Stimulated activated CD4-positive, alpha-beta T cell treated with anti-CD3 and anti-CD28 coated beads, Interleukin-12 subunit alpha, Interleukin-12 subunit beta, amount 100 ng/mL, for 24 hours (primary cell): Measurements from ENCODE around the gene PIK3C2G.

Source experiments
- DNase-seq, 2 experiments: peaks; one replicate each; pipeline ENCODE4 v3.0.0-alpha.2; 2020; ENCODE audit warnings: low read depth in 2 of 2

PIK3C2G gene

DNA sequence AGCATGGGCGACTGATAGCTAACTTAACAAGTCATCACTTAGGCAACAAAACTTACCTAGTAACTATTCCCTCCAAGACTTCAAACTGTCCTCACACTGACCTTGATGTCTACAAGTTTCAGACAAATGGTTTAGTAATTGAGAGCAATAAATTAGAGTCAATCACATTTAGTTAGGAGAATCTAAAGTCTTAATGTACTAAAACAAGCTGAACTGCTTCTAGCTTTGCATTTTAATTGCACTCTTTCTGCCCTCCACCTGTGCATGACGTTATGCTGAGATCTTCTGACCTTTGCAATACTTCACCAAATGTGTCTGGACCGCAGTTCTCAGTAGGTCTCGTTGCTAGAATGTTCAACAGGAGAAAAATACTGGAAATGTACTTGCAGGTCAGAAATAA lies 158.0 kb downstream of the PIK3C2G start:
- DNase-seq = no peak

DNA sequence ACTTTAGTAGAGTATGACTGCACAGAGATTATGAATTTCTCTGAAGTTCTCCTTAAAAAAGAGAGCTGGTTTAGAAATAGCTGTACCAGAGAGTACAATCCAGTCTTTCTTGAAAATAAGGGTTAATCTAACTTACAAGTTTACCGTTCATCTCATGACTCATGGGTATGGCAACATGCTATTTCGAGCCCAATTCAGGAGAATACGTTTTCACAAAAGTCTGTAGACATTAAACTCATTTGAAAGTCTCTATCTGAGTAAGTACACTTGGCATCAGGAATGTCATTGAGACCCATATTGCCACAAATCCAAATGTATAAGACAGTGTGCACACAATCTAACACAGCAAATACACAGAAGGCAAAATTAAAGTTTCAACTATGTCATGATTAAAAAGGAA lies 160.5 kb downstream of the PIK3C2G start:
- no peak for DNase-seq

DNA sequence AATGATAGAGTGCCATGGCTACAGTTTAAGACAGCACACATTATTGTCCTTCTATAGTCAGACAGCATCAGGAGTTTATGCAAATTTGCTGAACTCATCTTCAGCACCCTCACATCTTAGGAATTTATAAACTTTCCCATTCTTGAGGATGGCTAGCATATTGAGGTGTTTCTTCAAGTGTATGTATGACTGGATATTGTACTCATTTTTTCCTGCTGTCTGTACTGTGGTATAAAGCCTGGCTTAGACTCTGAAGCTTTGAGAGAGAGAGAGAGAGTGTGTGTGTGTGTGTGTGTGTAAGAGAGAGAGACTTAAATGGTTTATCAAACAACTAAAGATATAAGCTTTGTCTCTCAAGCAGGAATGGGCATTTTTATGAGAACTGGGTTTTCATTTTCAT lies 161.6 kb downstream of the PIK3C2G start:
- no peak for DNase-seq

DNA sequence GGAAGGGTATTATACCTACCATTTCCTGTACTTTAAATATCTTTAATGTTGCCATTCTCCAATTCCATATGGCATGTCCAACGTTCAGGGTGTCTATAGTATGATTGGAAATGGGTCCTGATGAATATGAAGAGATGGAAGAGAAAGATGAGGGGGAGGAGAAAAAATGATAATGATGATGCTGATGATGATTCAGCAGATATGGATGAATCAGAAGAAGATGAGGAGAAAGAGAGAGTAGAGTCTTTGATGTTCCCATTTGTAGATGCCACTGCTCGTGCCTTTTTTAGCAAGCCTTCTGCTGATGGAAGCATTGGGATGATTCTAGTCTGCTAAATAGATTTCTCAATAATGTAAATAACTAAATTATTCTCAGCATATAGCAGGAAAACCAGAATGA lies 163.5 kb downstream of the PIK3C2G start:
- DNase-seq = no peak

DNA sequence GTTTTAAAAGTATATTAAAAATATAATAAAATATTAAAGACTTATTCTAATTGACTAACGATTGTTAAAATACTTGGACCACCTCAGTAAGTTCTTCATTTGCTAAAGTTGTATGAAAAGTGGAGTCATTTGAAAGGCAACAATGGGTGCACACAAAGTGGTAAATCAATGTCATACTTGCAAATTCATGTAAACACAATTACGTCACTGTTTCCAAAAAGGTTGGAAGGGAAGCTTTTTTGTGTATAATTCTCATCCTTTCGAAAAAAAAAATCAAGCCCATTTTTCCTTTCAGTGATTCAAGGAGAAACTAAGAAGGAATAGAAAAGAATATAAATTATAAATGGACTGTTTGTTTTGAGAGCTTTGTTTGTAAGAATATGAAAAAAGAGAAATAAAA lies 166.2 kb downstream of the PIK3C2G start:
- DNase-seq = no peak

DNA sequence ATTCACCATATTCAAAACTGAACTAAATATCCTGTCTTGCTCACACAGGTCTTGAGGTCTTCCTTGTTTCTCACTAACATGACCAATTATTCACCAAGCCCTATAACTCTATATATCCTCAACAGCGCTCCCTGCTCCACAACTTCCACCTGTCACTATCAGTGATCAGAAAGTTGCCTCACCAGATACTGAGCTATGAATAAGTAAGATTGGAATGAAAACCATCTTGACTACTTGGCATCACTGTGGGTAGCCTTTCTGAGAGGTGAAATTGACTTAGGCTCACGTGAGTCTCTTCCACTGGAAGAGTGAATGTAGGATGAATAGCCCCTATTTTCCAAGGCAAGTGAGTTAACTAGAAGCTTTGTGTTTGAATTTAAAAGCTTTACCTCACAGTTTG lies 167.1 kb downstream of the PIK3C2G start:
- DNase-seq = no peak

DNA sequence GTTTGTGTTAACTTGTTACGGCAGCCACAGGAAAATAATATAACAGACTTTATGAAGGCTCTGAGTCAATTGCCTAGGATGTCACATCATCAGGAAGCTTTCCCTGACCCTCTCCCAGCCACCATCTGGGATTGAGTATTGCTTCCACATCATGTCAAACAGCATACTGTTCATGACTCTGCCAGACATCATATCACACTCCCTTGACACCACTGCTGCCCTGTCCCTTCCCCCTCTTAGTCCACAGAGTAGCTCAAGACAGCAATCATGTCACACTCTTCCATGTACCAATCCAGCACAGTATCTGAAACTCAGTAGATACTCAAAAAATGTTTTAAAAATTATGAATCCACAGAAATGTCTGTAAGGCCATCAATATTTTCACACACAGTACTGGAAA lies 168.0 kb downstream of the PIK3C2G start:
- no peak for DNase-seq

DNA sequence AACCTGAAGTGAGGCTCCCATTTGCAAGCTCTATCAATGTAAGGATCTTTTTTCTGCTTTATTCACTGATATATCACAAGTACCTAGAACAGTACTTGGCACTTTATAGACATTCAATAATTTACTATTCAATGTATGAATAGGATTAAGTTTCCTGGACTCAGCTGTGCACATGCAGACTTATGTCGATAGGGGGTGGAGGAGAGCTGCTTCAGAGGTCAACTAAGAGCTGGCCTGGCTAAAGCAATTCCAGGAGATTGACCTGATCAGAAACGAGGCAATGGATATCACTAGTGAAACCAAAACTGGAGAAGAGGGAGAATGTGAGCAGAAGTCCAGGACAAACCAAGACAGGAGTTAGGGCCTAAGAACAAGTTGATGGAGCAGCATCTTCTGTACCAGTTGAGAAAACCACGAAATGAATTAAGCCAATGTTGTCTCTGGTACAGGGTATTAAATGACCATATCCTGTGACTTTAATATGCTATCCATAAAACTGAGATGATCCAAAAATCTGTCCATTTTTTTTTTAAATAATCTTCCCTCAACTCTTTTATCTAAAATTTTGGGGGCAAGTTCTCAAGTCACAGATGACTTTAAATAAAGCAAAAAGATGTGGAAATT lies 169.2 kb downstream of the PIK3C2G start:
- no peak for DNase-seq

DNA sequence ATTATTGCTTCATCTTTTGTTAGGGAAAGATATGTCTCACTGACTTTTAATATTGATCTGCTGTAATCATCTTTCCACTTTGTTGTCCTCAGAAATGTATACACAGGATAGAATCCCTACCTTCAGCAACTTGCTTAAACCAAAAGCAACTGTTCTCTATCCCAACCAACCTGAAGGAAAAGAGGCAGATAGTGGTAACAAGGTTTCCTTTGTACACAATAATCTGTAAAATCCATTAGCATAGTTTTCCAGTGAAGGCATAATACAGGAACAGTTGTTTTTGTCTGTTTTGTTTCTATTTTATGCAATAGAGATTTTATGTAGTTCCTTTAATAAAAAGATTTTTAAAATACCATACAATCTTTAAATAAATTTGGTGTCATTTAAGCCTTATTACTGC lies 170.5 kb downstream of the PIK3C2G start:
- no peak for DNase-seq

DNA sequence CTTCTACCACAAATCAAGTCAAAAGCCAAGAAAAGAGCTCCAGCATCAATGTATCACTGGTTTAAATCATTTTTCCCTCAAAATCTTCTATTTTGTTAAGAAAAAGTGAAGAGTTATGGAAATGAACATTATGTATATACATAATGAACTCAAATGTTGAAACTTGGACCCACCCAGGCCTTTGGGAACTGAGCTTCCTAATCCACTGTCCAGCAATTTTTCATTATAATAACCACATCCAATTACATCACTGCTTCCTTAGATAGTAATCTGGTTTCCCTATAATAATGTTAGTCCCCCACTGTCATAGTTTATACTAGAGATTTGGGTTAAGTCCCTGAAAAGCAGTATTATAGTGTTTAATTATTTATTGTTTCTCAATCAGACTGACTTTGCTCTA lies 170.9 kb downstream of the PIK3C2G start:
- no peak for DNase-seq

DNA sequence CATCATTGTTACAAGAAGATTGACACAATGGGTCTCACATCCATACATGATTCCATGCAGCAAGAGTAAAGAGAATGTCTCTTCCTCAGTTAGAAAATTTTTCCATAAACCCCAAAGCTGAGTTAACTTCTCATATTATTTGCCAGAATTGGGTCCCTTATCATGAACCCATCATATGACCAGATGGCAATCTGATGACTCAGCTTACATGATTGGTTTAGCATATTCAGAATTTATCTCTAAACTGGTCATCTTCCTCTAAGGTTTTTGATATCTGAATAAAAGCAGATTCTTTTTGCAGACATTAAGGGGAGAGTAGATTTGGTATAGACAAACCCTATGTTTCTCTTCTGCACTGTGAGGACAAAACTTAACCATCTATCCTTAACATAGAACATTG lies 174.9 kb downstream of the PIK3C2G start:
- no peak for DNase-seq

DNA sequence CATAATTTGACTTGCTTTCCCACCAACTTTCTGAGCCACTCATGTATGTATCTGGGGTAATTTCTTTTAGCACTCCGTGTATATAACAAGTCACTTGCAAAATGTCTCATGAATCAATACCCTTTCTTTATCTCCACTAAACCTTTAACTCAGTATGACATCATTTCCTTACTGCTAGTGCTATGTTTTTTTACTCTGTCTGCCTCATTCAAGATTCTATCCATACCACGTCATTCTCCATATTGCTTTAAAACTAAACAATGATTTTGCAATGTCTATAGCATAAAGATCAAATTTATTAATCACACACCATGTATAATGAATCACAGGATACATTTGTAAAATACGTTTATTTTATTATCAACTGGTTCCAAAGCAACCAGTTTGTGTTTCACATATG lies 178.2 kb downstream of the PIK3C2G start:
- no peak for DNase-seq

DNA sequence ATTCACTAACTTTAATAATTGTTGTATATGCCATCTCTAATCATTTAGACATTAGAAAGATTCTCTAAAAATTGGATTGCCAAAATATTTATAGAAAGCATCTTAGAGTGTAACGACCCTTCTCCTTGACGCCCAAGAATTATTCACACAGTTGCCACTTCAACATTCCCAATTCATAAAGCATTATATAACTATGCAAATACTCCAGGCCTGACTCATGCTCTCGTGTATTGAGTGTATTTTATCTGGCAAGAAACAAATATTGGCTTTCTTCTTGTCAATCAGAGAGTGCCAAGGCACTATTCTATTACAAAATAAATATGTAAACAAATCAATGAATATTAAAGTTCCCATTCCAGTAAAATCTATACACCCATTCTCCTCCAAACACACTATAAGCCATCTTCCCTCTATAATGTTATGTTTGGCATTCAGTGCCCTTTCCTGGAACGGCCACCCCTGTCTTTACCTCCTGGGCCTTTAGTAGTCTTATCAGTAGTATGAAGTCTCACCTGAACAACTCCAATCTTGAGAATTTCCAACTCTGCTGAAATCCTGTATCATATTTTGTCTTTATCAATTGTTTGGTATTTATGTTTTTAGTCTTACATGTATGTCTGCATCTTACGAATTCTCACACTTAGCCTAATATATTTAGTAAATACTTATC lies 182.6 kb downstream of the PIK3C2G start:
- no peak for DNase-seq

DNA sequence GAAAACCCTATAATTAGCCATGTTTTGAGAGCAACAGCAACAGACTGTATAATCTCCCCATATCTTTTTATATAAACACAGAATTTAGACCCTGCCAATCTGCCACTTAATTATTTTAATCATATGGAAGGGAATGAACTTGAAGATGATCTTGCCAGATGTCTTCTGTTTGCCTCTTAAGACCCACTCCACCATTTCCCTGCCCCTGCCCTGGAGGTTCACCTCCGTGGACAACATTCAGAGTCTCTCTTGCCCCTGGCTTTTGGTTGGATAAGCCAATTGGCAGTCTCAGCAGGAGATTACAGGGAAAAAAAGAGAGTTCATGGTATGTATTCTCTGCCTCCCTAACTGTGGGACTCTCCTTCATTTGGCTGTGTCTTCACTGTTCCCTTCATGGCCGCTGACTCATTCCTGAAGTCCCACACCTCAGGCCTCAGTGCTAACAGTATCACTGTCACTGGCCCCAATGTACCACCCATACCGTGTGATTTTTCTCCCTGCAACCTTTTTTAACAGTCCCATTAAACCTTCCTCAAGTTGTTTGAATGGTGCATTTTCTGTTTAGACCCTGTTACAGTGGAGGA lies 184.8 kb downstream of the PIK3C2G start:
- DNase-seq = no peak

DNA sequence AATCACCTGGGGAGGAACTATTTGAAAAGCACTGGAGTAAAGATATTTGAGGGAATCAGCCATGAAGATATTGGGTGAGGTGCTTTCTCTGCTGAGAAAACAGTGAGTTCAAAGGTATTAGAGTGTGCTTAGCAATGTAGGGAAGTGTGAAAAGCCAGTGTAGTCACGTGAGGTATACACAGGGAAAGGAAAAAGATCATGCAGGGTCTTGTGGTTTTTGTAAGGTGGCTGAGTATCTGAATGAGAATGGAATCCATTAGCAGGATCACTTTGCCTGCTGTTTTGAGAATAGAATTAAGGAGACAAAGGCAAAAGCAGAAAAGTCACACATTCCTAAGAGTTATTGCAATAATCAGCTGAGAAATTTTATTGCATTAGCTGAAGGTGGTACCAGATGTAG lies 193.0 kb downstream of the PIK3C2G start:
- DNase-seq = no peak

DNA sequence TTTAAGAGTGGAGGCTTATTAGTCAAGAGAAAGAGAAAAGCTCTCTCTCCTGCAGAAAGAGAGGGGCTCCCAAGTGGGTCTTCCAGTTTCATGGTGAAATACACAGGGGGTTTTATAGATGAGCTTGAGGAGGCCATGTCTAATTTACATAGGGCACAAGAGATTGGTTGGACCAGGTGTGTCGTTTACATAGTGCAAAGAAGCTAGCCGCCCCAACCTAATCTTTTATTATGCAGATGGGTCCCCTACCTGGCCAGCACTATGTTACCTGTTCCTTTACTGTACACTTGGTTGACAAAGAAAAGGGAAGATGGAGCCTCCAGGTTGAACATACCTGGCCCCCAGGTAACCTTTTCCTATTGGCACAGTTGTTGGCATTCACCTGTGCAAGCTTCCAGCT lies 195.0 kb downstream of the PIK3C2G start:
- no peak for DNase-seq

DNA sequence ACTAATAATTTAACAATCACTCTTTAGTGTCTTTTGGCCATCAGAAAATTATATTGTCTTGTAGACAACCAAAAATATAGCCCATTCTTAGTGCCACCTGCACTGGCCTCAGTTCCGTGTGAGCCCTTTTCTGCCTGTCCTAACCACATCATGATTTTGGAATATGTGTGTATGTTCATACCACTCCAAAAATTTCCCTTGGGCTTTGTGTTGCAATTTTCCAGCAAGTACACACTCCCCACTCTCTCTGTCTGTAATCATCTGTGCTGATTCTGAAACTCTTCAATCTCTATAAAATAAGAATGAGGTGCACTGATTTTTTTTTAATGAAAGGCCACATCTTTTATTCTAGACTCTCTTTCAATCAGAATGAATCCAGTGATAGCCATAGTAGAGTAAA lies 196.0 kb downstream of the PIK3C2G start:
- no peak for DNase-seq

DNA sequence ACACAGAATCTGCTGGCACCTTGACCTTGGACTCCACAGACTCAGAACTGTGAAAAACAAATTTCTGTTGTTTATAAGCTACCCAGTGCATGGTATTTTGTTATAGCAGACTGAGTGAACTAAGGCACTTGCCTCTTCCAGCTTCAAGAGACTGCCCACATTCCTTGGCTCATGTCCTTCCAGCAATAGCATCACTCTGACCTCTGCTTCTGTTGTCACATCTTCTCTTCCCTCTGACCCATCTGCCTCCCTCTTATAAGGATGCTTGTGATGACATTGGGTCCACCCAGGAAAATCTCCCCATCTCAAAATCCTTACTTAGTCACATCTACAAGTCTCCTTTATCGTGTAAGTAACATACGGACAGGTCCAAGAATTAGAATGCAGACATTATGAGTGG lies 200.4 kb downstream of the PIK3C2G start:
- DNase-seq = no peak

DNA sequence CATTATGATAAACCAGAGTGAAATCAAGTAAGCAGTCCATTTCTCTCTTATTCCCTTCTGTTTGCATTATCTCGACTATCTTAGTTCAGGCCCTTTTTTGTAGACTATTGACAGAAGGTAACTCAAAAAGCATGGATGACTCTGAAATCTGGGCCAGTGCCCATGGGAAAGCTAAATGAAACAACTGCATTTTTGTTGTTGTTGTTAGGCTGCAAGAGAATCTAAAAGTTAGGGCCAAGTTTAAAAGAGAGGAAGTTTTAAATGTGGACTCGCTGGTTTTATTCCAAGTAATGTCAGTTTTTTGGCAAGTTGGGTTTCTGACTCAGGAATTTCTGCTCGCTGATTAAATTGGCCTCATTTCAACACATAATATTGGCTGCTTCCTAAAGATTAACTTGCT lies 201.1 kb downstream of the PIK3C2G start:
- no peak for DNase-seq

DNA sequence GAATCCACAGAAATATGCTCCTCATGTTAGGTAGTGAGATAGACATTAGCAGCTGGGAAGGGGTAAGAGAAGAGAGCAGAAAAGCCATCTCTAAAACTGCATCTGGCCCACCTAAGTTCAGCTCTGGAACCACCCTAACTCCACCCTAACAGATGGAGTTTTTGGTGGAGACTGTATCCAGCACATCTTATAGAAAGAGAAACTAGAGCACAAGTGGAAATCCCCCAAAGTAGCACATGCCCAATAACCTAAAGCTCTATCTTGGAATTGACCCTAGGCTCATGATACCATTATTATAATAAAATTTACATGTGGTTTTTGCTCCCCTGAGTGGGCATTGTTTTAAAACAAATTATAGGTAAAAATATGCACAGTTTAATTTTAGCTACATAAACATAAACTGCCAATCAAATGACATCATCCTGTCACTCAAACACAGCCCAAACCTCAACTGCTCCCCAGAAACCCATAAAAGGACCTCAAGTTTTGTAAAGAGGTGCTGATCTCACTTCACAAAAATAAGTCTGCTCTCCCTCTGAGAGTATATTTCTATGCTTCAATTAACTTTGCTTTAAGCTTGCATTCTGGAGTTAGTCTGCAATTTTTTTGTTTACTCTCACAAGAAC lies 206.4 kb downstream of the PIK3C2G start:
- DNase-seq = no peak

DNA sequence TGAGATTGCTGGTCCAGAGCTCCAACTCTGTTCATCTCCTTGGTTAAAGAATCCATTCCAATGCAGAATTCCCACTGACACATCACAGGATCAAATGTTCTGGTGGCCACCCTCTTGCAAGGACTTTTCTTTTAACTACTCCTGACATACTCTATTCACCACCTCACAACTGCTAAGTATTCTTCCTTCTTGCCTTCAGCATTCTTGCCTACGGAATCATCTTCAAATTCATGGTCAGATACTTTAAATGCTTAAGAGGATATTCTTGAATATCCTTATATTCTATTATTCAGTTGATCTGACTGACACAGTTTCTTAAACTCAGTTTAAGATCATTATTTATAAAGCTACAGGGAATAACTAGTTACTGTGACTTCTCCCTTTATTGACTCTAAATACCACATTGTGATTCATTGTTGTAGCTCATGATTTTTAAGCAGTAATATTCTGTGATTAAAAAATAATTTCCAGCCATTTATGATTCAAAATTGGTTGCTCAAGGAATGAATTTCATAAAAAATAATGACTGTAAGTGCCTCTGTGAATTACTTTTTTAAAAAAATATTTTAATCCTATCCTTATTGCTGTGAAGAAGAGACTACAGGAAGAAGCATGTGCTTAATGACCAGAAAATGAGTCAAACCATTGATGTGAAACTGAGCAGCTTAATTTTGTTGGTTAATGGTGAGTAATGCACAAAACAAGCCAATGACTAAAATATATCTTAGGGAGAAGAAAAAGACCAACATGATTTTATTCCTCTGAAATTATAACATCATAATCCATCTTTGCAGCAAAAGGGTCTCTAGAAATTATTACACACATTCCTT lies 207.1 kb downstream of the PIK3C2G start:
- no peak for DNase-seq

DNA sequence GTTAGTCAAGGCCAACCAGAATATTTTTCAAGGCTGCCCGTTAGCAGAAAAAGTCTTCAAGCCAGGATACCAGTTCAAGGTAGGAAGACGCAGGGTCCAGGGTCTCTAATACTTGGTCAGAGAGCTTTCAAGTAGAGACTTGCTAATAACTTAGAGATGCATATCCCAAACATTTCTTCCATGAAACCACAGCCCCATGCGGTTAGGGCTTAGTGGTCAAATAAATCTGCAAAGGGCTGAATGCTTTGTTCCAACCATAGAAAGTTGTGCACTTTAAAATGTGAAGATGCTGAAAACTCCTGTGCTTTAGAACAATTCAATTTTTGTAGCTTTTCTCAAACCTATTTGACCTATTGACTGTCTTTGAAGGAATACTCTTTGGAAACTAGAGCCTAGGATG lies 208.9 kb downstream of the PIK3C2G start:
- no peak for DNase-seq
